ENCODE data around the gene IL25.
"Not testable (repeated sequence)": the region's sequence is repeated elsewhere in the genome, so short reads cannot be mapped to it uniquely, and the experiment has no call there.

IL25 gene

GRCh38 chr14:23372509-23372908 is at the start of gene IL25:
Gene IL25, plus strand, starts transcription at chr14:23372809.
- DNase-seq = no peak

DNA sequence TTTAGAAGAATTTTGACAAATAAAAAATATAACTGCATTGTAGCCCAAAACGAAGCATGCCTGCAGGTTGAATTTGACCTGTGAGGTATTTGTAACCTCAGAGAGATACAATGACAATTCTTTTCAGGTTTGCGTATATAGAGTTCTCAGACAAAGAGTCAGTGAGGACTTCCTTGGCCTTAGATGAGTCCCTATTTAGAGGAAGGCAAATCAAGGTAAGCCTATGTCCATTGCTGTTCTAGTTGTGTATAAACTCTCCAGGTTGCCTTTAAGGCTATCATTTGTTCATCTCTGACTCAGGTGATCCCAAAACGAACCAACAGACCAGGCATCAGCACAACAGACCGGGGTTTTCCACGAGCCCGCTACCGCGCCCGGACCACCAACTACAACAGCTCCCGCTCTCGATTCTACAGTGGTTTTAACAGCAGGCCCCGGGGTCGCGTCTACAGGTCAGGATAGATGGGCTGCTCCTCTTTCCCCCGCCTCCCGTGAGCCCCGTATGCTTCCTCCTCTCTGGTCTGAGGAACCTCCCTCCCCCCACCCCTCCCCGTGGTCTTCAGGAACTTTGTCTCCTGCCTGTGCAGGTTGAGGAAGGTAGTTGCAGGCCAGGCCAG is 48.7 kb upstream of the IL25 start:
- DNase-seq = no peak

DNA sequence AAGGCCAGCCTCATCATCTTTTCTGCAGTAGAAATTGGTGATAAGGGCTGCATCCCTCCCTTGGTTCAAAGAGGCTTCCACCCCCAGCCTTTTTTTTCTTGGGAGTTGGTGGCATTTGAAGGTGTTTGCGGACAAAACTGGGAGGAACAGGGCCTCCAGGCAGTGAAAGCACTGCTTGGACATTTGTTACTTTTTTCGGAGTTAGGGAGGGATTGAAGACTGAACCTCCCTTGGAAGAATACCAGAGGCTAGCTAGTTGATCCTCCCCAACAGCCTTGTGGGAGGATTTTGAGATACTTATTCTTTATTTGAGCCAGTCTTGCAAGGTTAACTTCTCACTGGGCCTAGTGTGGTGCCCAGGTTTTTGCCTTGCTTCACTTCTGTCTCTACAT is 48.2 kb upstream of the IL25 start:
- no peak for DNase-seq

- DNase-seq = no peak
Observed at GRCh38 chr14:23324993-23325392, 47.6 kb upstream of the IL25 start.

- not testable (repeated sequence) for DNase-seq
Observed at GRCh38 chr14:23325746-23326145, 46.9 kb upstream of the IL25 start.

GRCh38 chr14:23326491-23327332 is 45.9 kb upstream of the IL25 start:
- DNase-seq = no peak

GRCh38 chr14:23327947-23328744 is 44.5 kb upstream of the IL25 start:
- peak; percentile 20 to 50 for DNase-seq

DNA sequence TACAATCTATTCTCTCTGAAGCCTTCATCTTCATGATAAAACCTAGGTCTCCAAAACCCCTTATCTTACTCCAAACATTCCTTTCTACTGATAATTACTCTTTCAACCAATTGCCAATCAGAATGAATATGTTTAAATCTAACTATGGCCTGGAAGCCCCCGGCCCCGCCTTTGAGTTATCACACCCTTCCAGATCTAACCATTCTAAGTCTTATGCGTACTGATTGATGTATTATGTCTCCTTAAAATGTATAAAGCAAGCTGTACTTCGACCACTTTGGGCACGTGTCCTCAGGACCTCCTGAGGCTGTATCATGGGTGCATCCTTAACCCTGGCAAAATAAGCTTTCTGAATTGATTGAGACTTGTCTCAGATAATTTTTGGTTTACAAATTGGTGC is 37.0 kb upstream of the IL25 start:
- DNase-seq = no peak

- no peak for DNase-seq
Observed at GRCh38 chr14:23339506-23340268, 32.9 kb upstream of the IL25 start.

DNA sequence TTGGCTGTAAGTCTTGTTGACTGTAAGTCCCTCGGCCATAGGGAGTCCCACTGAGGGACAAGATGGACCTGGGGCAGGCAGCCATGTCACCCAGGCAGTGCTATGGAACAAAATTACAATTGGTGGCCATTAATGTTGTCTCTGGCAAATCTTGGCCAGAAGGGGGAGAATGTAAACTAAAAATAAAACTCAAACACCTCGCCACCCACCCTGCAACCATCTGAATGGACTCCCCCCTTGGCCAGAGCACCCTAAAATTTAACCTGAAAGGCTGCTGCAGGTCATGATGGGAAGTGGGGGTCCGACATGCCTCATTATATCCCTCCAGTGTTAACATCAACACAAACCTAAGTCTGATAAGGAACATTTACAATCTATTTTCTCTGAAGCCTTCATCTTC is 28.1 kb upstream of the IL25 start:
- DNase-seq = no peak

GRCh38 chr14:23345987-23346692 is 26.5 kb upstream of the IL25 start:
- DNase-seq = no peak

DNA sequence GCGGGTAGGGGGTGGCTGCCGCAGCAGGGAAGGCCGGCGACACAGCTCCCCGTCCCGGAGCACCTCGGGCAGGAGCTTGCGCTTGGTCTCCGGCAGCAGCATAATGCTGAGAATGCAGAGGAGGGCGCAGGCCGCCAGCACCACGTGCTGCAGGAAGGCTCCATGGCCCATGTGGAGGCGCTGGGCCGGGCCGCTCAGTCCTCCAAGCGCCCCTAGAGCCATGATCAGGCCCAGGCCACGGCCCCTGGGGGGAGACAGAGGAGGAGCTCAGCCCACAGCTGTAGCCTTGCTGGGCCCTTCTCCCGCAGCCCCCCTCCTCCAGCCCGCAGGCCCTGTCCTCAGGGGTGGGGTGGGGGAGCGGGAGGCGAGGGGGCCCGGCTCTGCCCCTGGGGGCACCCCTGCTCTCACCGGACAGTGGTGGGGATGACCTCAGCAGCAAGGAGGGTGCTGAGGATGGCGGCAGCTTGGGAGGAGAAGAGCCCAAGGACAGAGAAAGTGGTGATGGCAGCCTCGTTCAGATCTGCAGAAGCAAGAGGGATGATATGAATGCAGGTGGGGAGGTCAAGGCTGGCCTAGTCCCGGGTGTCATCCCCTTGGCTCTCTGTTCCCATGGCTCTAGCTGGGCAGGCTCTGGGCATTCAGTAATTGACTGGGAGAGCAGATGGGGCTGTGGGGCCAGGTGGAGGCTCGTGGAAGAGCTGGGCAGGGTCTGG is 25.8 kb upstream of the IL25 start:
- no peak for DNase-seq

- DNase-seq = no peak
Observed at GRCh38 chr14:23347406-23348296, 25.0 kb upstream of the IL25 start.

- DNase-seq = no peak
Observed at GRCh38 chr14:23348297-23348655, 24.3 kb upstream of the IL25 start.

GRCh38 chr14:23349156-23349845 is 23.3 kb upstream of the IL25 start:
- no peak for DNase-seq

GRCh38 chr14:23351681-23352505 is 20.7 kb upstream of the IL25 start:
- no peak for DNase-seq

DNA sequence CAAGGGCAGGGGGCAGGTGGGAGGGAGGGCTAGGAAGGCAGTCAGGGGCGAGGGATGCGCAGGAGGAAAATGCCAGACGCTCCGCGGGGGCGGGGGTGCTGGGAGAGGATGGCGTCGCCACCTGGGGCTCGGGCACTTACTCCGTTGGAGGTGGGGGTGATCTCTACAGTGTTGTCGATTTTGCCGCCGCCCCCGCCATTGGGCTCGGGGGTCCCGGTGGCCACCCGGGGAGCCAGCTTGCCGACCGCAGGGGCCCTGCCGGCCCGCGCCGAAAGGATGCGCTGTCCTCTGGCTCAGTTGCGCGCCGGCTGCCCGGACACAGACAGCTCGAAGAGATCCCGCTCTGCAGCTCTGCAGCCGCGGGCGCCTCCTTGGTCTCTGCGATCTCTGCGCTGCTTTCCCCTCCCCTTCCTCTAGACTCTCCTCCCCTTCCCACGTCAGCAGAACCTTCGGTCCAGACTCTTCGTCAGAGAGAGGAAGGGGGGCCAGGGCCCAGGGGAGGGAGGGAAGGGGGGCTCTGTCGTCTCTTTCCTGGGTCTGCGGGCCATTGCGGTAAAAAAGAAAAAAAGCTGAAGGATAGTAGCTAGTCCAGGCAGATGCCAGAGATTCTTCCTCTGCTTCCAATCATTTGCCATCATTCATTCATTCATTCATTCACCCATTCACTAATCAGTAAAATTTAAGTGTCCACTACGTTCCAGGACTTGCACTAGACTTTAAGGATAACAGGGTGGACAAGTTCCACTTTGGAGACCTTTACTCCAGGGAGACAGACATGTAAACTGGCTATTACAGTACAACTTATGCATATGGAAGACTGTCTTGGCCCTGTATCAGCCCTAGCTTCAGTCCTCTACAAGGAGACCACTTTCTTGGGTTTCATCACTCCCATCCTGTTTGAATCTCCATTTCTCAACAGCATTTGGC is 19.8 kb upstream of the IL25 start, which contains the start of gene SLC22A17:
Gene SLC22A17 (minus strand): TSS at position 382 of the 927 bp plus-strand sequence.
- DNase-seq = no peak

- no peak for DNase-seq
Observed at GRCh38 chr14:23353433-23353780, 19.2 kb upstream of the IL25 start.

Data from NCI-H187 (cell line).